Activated B cell treated with CpG ODN at 0.5 μM for 24 hours (primary cell): ENCODE results near the gene GSK3A. TPM values are rescaled to one million over a fixed set of nuclear protein-coding genes. Genes with fewer than 3 reads are reported as not detected.
"Not testable (repeated sequence)": the region's sequence is repeated elsewhere in the genome, so short reads cannot be mapped to it uniquely, and the experiment has no call there.

Experiments used
- ATAC-seq: fragments of 200-7000 bp; cut with Tn5 transposase; one replicate; pipeline ENCODE4 v1.10.0; 2021; ENCODE audit warnings: low read depth, mild to moderate bottlenecking, moderate library complexity
- CTCF ChIA-PET: fragments of 350-600 bp; sonication (Branson Sonifier 250); formaldehyde crosslinking; loops from one replicate; lab custom pipeline; 2021; ENCODE audit warnings: antibody characterized with exemption; lab: Charles Lee
- POLR2A ChIA-PET: fragments of 350-600 bp; sonication (Branson Sonifier 250); formaldehyde crosslinking; loops from one replicate; lab custom pipeline; 2021; ENCODE audit warnings: antibody characterized with exemption; lab: Charles Lee
- DNase-seq: peaks from one replicate; pipeline ENCODE4 v3.0.0; 2022
- H3K27ac Mint-ChIP-seq: one replicate; pipeline ENCODE4 v1.8.0; 2020; ENCODE audit warnings: mixed read lengths
- H3K27me3 Mint-ChIP-seq: one replicate; pipeline ENCODE4 v1.8.0; 2021; ENCODE audit warnings: mixed read lengths
- H3K36me3 Mint-ChIP-seq: one replicate; pipeline ENCODE4 v1.8.0; 2021; ENCODE audit warnings: low read depth, mixed read lengths
- H3K4me1 Mint-ChIP-seq: one replicate; pipeline ENCODE4 v1.8.0; 2021; ENCODE audit warnings: mixed read lengths
- H3K4me3 Mint-ChIP-seq: one replicate; pipeline ENCODE4 v1.8.0; 2020; ENCODE audit warnings: mild to moderate bottlenecking, mixed read lengths
- H3K9me3 Mint-ChIP-seq: one replicate; pipeline ENCODE4 v1.8.0; 2020; ENCODE audit warnings: mixed read lengths
- CTCF ChIP-seq: fragments of 200-600 bp; IDR thresholded peaks from one replicate; pipeline ENCODE4 v1.8.0; 2022; ENCODE audit warnings: antibody characterized with exemption, mild to moderate bottlenecking
- intact Hi-C: fragments of 100-400 bp; cut with micrococcal nuclease; formaldehyde crosslinking; loops from one replicate; pipeline ENCODE4 v1.15.1; 2024
- total RNA-seq: library from RNA; stranded (reverse); gene quantifications from 2 replicates; pipeline ENCODE4 v1.2.3, GENCODE V29; 2022

The GSK3A gene
- total RNA-seq, 1 donor from 2014 or later, result 38.6 TPM

- Mint-ChIP-seq H3K27me3 (no peaks in the 10 kb centered on the region), H3K4me1 (peaks cover 31% of the 10 kb centered on the region), H3K4me3 (peak within 1 kb of the TSS; percentile 88), H3K9me3 (no peaks in the 10 kb centered on the region), H3K36me3 (peaks cover 17% of the 10 kb centered on the region), H3K27ac (peak within 1 kb of the TSS; percentile 94)
- ChIA-PET CTCF (interaction anchor here (0.6 to 2.2 kb wide), 2 partner anchors 11 to 160 kb away, joined by 3 to 22 read pairs; no protein-coding TSS in a partner anchor), POLR2A (interaction anchor here (0.5 to 3.0 kb wide), 14 partner anchors 9 to 154 kb away, joined by 3 to 55 read pairs (median 4); partner anchors contain the start of genes DEDD2, ERF, GSK3A and ZNF526)
- ATAC-seq (peak; percentile 81), DNase-seq (peak; percentile 95)
- intact Hi-C loops, result loop anchor here (1.0 kb wide), 6 partner anchors 14 to 49 kb away; partner anchors contain the start of genes ERF, PAFAH1B3, PRR19 and ZNF526
- no peak for TF ChIP-seq CTCF
Measured at GRCh38 chr19:42268704-42269477, 26.5 kb upstream of the GSK3A start, which contains the start of gene CIC. Gene CIC (plus strand): TSS chr19:42269252. CDS start chr19:42271784, 2,532 bp downstream.

GRCh38 chr19:42268142-42268703 is 25.8 kb upstream of the GSK3A start:
- DNase-seq (peak; percentile 95), ATAC-seq (peak; percentile 60)
- H3K27ac Mint-ChIP-seq, result no peak overlapping the region
- H3K36me3 Mint-ChIP-seq, result peaks cover 11% of the 10 kb centered on the region
- no peaks in the 10 kb centered on the region for H3K27me3 Mint-ChIP-seq
- CTCF ChIA-PET, result no interaction called here
- intact Hi-C loops, result loop anchor here (1.0 kb wide), 6 partner anchors 13 to 48 kb away; partner anchors contain the start of genes ERF, PAFAH1B3, PRR19 and ZNF526
- H3K9me3 Mint-ChIP-seq, result no peaks in the 10 kb centered on the region
- POLR2A ChIA-PET, result interaction anchor here (0.5 to 1.4 kb wide), 4 partner anchors 12 to 136 kb away, joined by 3 to 7 read pairs (median 4); no protein-coding TSS in a partner anchor
- no peak overlapping the region for H3K4me3 Mint-ChIP-seq
- TF ChIP-seq CTCF, result no peak
- H3K4me1 Mint-ChIP-seq, result peaks cover 31% of the 10 kb centered on the region

- intact Hi-C loops, result loop anchor here (1.0 kb wide), 6 partner anchors 12 to 47 kb away; partner anchors contain the start of genes ERF, PAFAH1B3, PRR19 and ZNF526
- Mint-ChIP-seq H3K27me3 (no peaks in the 10 kb centered on the region), H3K9me3 (no peaks in the 10 kb centered on the region), H3K4me1 (peaks cover 31% of the 10 kb centered on the region), H3K4me3 (no peak overlapping the region), H3K27ac (no peak overlapping the region), H3K36me3 (peaks cover 8% of the 10 kb centered on the region)
- no peak for DNase-seq
- ATAC-seq, result no peak
- CTCF ChIA-PET, result no interaction called here
- no peak for TF ChIP-seq CTCF
- POLR2A ChIA-PET, result interaction anchor here (0.7 to 1.4 kb wide), 3 partner anchors 12 to 22 kb away, joined by 3 to 7 read pairs (median 4); no protein-coding TSS in a partner anchor
Measured at GRCh38 chr19:42267644-42268141, 25.3 kb upstream of the GSK3A start.

- intact Hi-C loops, result not testable (repeated sequence)
- POLR2A ChIA-PET, result interaction anchor here (0.7 to 1.4 kb wide), 3 partner anchors 11 to 22 kb away, joined by 3 to 7 read pairs (median 4); no protein-coding TSS in a partner anchor
Measured at GRCh38 chr19:42266928-42267603, 24.7 kb upstream of the GSK3A start.

GRCh38 chr19:42266105-42266504 is 23.7 kb upstream of the GSK3A start:
- ATAC-seq, POLR2A ChIA-PET, H3K9me3 Mint-ChIP-seq, CTCF ChIA-PET, H3K36me3 Mint-ChIP-seq, intact Hi-C loops, H3K4me3 Mint-ChIP-seq, H3K27me3 Mint-ChIP-seq, H3K27ac Mint-ChIP-seq, DNase-seq: not testable (repeated sequence)
- peaks cover 26% of the 10 kb centered on the region for H3K4me1 Mint-ChIP-seq

More at GRCh38 chr19:42266928-42267603, 24.7 kb upstream of the GSK3A start:
- H3K27me3 Mint-ChIP-seq, H3K36me3 Mint-ChIP-seq, H3K9me3 Mint-ChIP-seq, H3K4me3 Mint-ChIP-seq, CTCF ChIA-PET, H3K27ac Mint-ChIP-seq, ATAC-seq, DNase-seq: not testable (repeated sequence)
- H3K4me1 Mint-ChIP-seq, result peaks cover 31% of the 10 kb centered on the region
